KMS-11 (cell line): ENCODE results near the gene CHI3L2.
"Not testable (repeated sequence)": the region's sequence is repeated elsewhere in the genome, so short reads cannot be mapped to it uniquely, and the experiment has no call there.

Source experiments
- H2AFZ ChIP-seq: fragments of 200-600 bp; sonication (generic); 2 replicates; pipeline ENCODE4 v1.6.1; 2016; ENCODE audit warnings: antibody characterized with exemption, mixed run types, low read depth
- H3K27ac ChIP-seq: fragments of 200-600 bp; sonication (generic); 2 replicates; pipeline ENCODE4 v1.6.1; 2016; ENCODE audit warnings: mild to moderate bottlenecking, mixed run types
- H3K27me3 ChIP-seq: fragments of 200-600 bp; sonication (generic); 2 replicates; pipeline ENCODE4 v1.6.1; 2017; ENCODE audit warnings: mild to moderate bottlenecking, low read depth, mixed run types, moderate library complexity; ENCODE audit not compliant: insufficient read depth
- H3K36me3 ChIP-seq: fragments of 200-600 bp; sonication (generic); 2 replicates; pipeline ENCODE4 v1.6.1; 2017; ENCODE audit warnings: mild to moderate bottlenecking, mixed run types; ENCODE audit not compliant: insufficient read depth
- H3K4me1 ChIP-seq: fragments of 200-600 bp; sonication (generic); 2 replicates; pipeline ENCODE4 v1.6.1; 2016; ENCODE audit warnings: mild to moderate bottlenecking, low read depth, mixed run types; ENCODE audit not compliant: poor library complexity, severe bottlenecking
- H3K4me2 ChIP-seq: fragments of 200-600 bp; sonication (generic); 2 replicates; pipeline ENCODE4 v1.7.0; 2016; ENCODE audit warnings: mild to moderate bottlenecking, mixed run types
- H3K4me3 ChIP-seq: fragments of 200-600 bp; sonication (generic); IDR thresholded peaks from 2 replicates; pipeline ENCODE4 v1.6.1; 2017; ENCODE audit warnings: low read depth, low read length, mixed read lengths; ENCODE audit not compliant: insufficient read depth
- H3K79me2 ChIP-seq: fragments of 200-600 bp; sonication (generic); 2 replicates; pipeline ENCODE4 v1.6.1; 2016; ENCODE audit warnings: low read depth, mixed run types; ENCODE audit not compliant: insufficient read depth
- H3K9ac ChIP-seq: fragments of 200-600 bp; sonication (generic); 2 replicates; pipeline ENCODE4 v1.6.1; 2016; ENCODE audit warnings: mild to moderate bottlenecking, mixed run types
- H4K20me1 ChIP-seq: fragments of 200-600 bp; sonication (generic); 2 replicates; pipeline ENCODE4 v1.6.1; 2016; ENCODE audit warnings: mild to moderate bottlenecking, mixed run types; ENCODE audit not compliant: insufficient read depth
- CTCF ChIP-seq: fragments of 200-600 bp; sonication (generic); conservative IDR thresholded peaks from 2 replicates; pipeline ENCODE4 v1.6.1; 2017; ENCODE audit warnings: low read depth, mild to moderate bottlenecking, antibody characterized with exemption, low read length, moderate library complexity, mixed read lengths

Gene CHI3L2

DNA sequence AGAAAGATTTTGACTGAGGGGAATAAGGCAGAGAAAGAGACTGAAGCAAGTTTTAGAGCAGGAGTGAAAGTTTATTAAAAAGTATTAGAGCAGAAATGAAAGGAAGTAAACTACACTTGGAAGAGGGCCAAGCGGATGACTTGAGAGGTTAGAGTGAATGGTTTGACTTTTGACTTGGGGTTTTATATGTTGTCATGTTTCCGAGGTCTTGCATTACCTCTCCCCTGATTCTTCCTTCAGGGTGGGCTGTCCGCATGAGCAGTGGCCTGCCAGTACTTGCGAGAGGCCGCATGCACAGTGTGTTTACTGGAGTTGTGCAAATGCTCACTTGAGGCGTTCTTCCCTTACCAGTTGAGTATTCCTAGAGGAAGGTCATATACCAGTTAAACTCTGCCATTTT, 14.1 kb upstream of the CHI3L2 start:
- Histone ChIP-seq H3K4me1 (peaks cover 16% of the 10 kb centered on the region), H4K20me1 (no peaks in the 10 kb centered on the region), H2AFZ (no peak overlapping the region), H3K27me3 (no peaks in the 10 kb centered on the region), H3K36me3 (no peaks in the 10 kb centered on the region), H3K4me2 (no peak overlapping the region), H3K4me3 (no peak overlapping the region), H3K27ac (no peak overlapping the region), H3K9ac (no peak overlapping the region), H3K79me2 (no peaks in the 10 kb centered on the region)
- no peak for TF ChIP-seq CTCF

GRCh38 chr1:111214074-111214801, 13.3 kb upstream of the CHI3L2 start:
- H3K27ac ChIP-seq = no peak overlapping the region
- no peak overlapping the region for H3K9ac ChIP-seq

GRCh38 chr1:111214884-111215283, 12.6 kb upstream of the CHI3L2 start:
- no peak overlapping the region for H3K4me3 ChIP-seq
- H3K4me2 ChIP-seq = no peak overlapping the region
- no peaks in the 10 kb centered on the region for H3K36me3 ChIP-seq
- H3K27ac ChIP-seq = no peak overlapping the region
- H3K79me2 ChIP-seq = no peaks in the 10 kb centered on the region
- H3K9ac ChIP-seq = no peak overlapping the region
- no peak for TF ChIP-seq CTCF
- H2AFZ ChIP-seq = no peak overlapping the region
- no peaks in the 10 kb centered on the region for H4K20me1 ChIP-seq
- H3K4me1 ChIP-seq = peaks cover 26% of the 10 kb centered on the region
- no peaks in the 10 kb centered on the region for H3K27me3 ChIP-seq

More at GRCh38 chr1:111214074-111214801, 13.3 kb upstream of the CHI3L2 start:
- Histone ChIP-seq H2AFZ (no peak overlapping the region), H3K4me2 (no peak overlapping the region), H4K20me1 (no peaks in the 10 kb centered on the region), H3K27me3 (no peaks in the 10 kb centered on the region), H3K4me1 (peaks cover 19% of the 10 kb centered on the region), H3K4me3 (no peak overlapping the region), H3K36me3 (no peaks in the 10 kb centered on the region), H3K79me2 (no peaks in the 10 kb centered on the region)
- TF ChIP-seq CTCF = no peak

GRCh38 chr1:111215285-111215684, 12.2 kb upstream of the CHI3L2 start:
- H3K79me2 ChIP-seq, H2AFZ ChIP-seq, H3K27me3 ChIP-seq, H3K27ac ChIP-seq, H3K4me2 ChIP-seq, H3K36me3 ChIP-seq, H4K20me1 ChIP-seq, H3K4me3 ChIP-seq, H3K9ac ChIP-seq: not testable (repeated sequence)
- peaks cover 30% of the 10 kb centered on the region for H3K4me1 ChIP-seq

- Histone ChIP-seq H2AFZ (no peak overlapping the region; the same call in 1 of the 2 replicates), H3K36me3 (no peaks in the 10 kb centered on the region), H3K4me3 (no peak overlapping the region), H4K20me1 (no peaks in the 10 kb centered on the region), H3K9ac (no peak overlapping the region), H3K4me2 (no peak overlapping the region; the same call in 1 of the 2 replicates), H3K27ac (no peak overlapping the region), H3K4me1 (peaks cover 44% of the 10 kb centered on the region), H3K27me3 (no peaks in the 10 kb centered on the region), H3K79me2 (no peaks in the 10 kb centered on the region)
- TF ChIP-seq CTCF = no peak
These were observed 10.8 kb upstream of the CHI3L2 start for GRCh38 chr1:111216751-111217150.
